GM12878 (cell line): ENCODE data around the gene NAMPT. TPM values are rescaled to one million over a fixed set of nuclear protein-coding genes. Genes with fewer than 3 reads are reported as not detected.
A peak's percentile ranks its signal among the peaks of the same experiment; 100 is the strongest.

Experiments used
- BRCA1 ChIP-seq: IDR thresholded peaks from 2 replicates; pipeline ENCODE4 v1.6.1; 2011; ENCODE audit warnings: low read depth, low read length, improper control_type of control experiment
- CHD1 ChIP-seq: IDR thresholded peaks from 2 replicates; pipeline ENCODE4 v1.6.1; 2012; ENCODE audit warnings: low read depth, low read length, improper control_type of control experiment
- EGR1 ChIP-seq, 2 experiments: IDR thresholded peaks; 1 replicate in 1 of 2; 2 replicates in 1 of 2; pipeline ENCODE4 v1.6.1; 2011 to 2012; ENCODE audit warnings: low read depth in 2 of 2, low read length in 2 of 2, borderline replicate concordance in 1 of 2, mild to moderate bottlenecking in 1 of 2, moderate library complexity in 1 of 2
- ETV6 ChIP-seq, 2 experiments: fragments of 450-650 bp in 1 of 2; IDR thresholded peaks in 1 of 2; conservative IDR thresholded peaks in 1 of 2; 2 replicates each; pipeline ENCODE4 v1.6.1; 2014; ENCODE audit warnings: antibody characterized with exemption in 1 of 2, borderline replicate concordance in 1 of 2, low read depth in 1 of 2, mild to moderate bottlenecking in 1 of 2, moderate library complexity in 1 of 2
- FOS ChIP-seq: IDR thresholded peaks from 3 replicates; pipeline ENCODE4 v1.6.1; 2011; ENCODE audit warnings: borderline replicate concordance; ENCODE audit not compliant: insufficient read length; ENCODE audit errors: extremely low read depth
- HDAC2 ChIP-seq: fragments of 200-600 bp; sonication (generic); IDR thresholded peaks from 2 replicates; pipeline ENCODE4 v1.6.1; 2017
- HSF1 ChIP-seq: fragments of 150-350 bp; IDR thresholded peaks from 2 replicates; pipeline ENCODE4 v1.6.1; 2014; ENCODE audit warnings: mild to moderate bottlenecking, low read depth, low read length
- IKZF1 ChIP-seq: fragments of 450-650 bp; conservative IDR thresholded peaks from 2 replicates; pipeline ENCODE4 v1.6.1; 2017; ENCODE audit warnings: antibody characterized with exemption, mild to moderate bottlenecking
- IRF3 ChIP-seq: fragments of 450-650 bp; IDR thresholded peaks from 2 replicates; pipeline ENCODE4 v1.6.1; 2014; ENCODE audit warnings: mild to moderate bottlenecking
- KLF5 ChIP-seq: fragments of 450-650 bp; IDR thresholded peaks from 2 replicates; pipeline ENCODE4 v1.6.1; 2014; ENCODE audit warnings: mild to moderate bottlenecking; ENCODE audit not compliant: partially characterized antibody
- MEF2A ChIP-seq: IDR thresholded peaks from 2 replicates; pipeline ENCODE4 v1.6.1; 2011; ENCODE audit warnings: low read depth, mild to moderate bottlenecking, low read length, moderate library complexity; ENCODE audit not compliant: insufficient read depth
- NFYB ChIP-seq: IDR thresholded peaks from 2 replicates; pipeline ENCODE4 v1.6.1; 2011; ENCODE audit warnings: low read depth, mild to moderate bottlenecking, low read length, improper control_type of control experiment, moderate library complexity; ENCODE audit not compliant: insufficient read depth
- NKRF ChIP-seq: fragments of 450-650 bp; conservative IDR thresholded peaks from 2 replicates; pipeline ENCODE4 v1.6.1; 2017; ENCODE audit warnings: mild to moderate bottlenecking, moderate library complexity
- PAX5 ChIP-seq: IDR thresholded peaks from 2 replicates; pipeline ENCODE4 v1.6.1; 2011; ENCODE audit warnings: low read depth, low read length, borderline replicate concordance
- PAX8 ChIP-seq: fragments of 450-650 bp; IDR thresholded peaks from 2 replicates; pipeline ENCODE4 v1.6.1; 2017; ENCODE audit warnings: mild to moderate bottlenecking, moderate library complexity
- POLR2A ChIP-seq: IDR thresholded peaks from 2 replicates; pipeline ENCODE4 v1.6.1; 2011; ENCODE audit warnings: low read depth, mild to moderate bottlenecking, low read length
- RBBP5 ChIP-seq: fragments of 200-600 bp; sonication (generic); conservative IDR thresholded peaks from 2 replicates; pipeline ENCODE4 v1.6.1; 2016
- RELB ChIP-seq: fragments of 450-650 bp; IDR thresholded peaks from 2 replicates; pipeline ENCODE4 v1.6.1; 2017; ENCODE audit warnings: low read depth, mild to moderate bottlenecking, moderate library complexity
- RFX5 ChIP-seq: IDR thresholded peaks from 2 replicates; pipeline ENCODE4 v1.6.1; 2011; ENCODE audit warnings: low read depth, low read length, improper control_type of control experiment
- SMAD5 ChIP-seq: IDR thresholded peaks from 2 replicates; pipeline ENCODE4 v1.6.1; 2016; ENCODE audit warnings: antibody characterized with exemption, low read depth
- SP1 ChIP-seq: IDR thresholded peaks from one replicate; pipeline ENCODE4 v1.6.1; 2011; ENCODE audit warnings: low read depth, low read length
- TARDBP ChIP-seq: IDR thresholded peaks from 2 replicates; pipeline ENCODE4 v1.6.1; 2016; ENCODE audit warnings: borderline replicate concordance
- TBL1XR1 ChIP-seq: IDR thresholded peaks from 2 replicates; pipeline ENCODE4 v1.6.1; 2012; ENCODE audit warnings: low read depth, low read length, improper control_type of control experiment
- ZNF274 ChIP-seq: IDR thresholded peaks from one replicate; pipeline ENCODE4 v1.8.0; 2011; ENCODE audit not compliant: insufficient read length, insufficient read depth
- ZSCAN29 ChIP-seq: fragments of 450-650 bp; IDR thresholded peaks from 2 replicates; pipeline ENCODE4 v1.6.1; 2017; ENCODE audit warnings: mild to moderate bottlenecking, moderate library complexity
- polyA plus RNA-seq, 11 experiments: library from polyadenylated mRNA; depleted of rRNA in 4 of 11; unstranded in 6 of 11; stranded (reverse) in 5 of 11; fragments of >200 nt; fragmentation: Nextera tagmentation in 4 of 11; fragmentation: Illumina TruSeq in 1 of 11; extraction: Ambion mirVana in 4 of 11; extraction: Trizol in 1 of 11; gene quantifications; 1 replicate in 1 of 11; 2 replicates in 10 of 11; pipeline versions ENCODE4 v1.2.1 to v1.2.3, GENCODE V29; 2011 to 2016; ENCODE audit warnings: inconsistent platforms in 2 of 11, missing spikeins in 2 of 11, low read depth in 1 of 11
- total RNA-seq, 4 experiments: library from RNA; depleted of rRNA in 3 of 4; stranded (reverse); fragments of >200 nt in 3 of 4; fragmentation: Illumina TruSeq in 1 of 4; extraction: Trizol in 1 of 4; gene quantifications; 2 replicates each; pipeline versions ENCODE4 v1.2.1 to v1.2.3, GENCODE V29; 2013 to 2021

NAMPT gene
- total and polyA plus RNA-seq, 10 of the 15 experiments (the other 5 are each of a cell fraction or from before 2014, with no cell fraction given): 28.3 to 173 (median 75.0) TPM

GRCh38 chr7:106285855-106286492 lies 1.2 kb upstream of the NAMPT start (continued):
- TF ChIP-seq TARDBP (no peak), HDAC2 (no peak), EGR1 (IDR thresholded peaks at IDR 0.05; ENCODE audit: borderline replicate concordance in 1 of 2, low read depth in 2 of 2, low read length in 2 of 2) (no peak), SP1 (no peak), MEF2A (peak; percentile 92), HSF1 (no peak), IRF3 (no peak), POLR2A (no peak), PAX8 (0 out of 2 replicates have a peak, but pooled peaks have one; percentile 17), PAX5 (peak; percentile 6; the same call in 1 of the 2 replicates), TBL1XR1 (no peak; the same call in 1 of the 2 replicates), RBBP5 (no peak), KLF5 (no peak), FOS (no peak), ETV6 (conservative IDR thresholded peaks at IDR 0.05 in 1 of 2, IDR thresholded peaks at IDR 0.05 in 1 of 2; ENCODE audit: borderline replicate concordance in 1 of 2, low read depth in 1 of 2) (peak in 1 of 2 experiments; percentile 72; a peak in 2 of 4 replicates), CHD1 (peak; percentile 11; the same call in 1 of the 2 replicates), NFYB (no peak), NKRF (0 out of 2 replicates have a peak, but pooled peaks have one; percentile 13), ZNF274 (no peak), RELB (peak; percentile 55; the same call in 1 of the 2 replicates), ZSCAN29 (no peak), BRCA1 (no peak), IKZF1 (peak; percentile 81), SMAD5 (no peak), RFX5 (no peak)
